SK-N-SH (cell line): ENCODE results near the gene CPNE4. TPM values are rescaled to one million over a fixed set of nuclear protein-coding genes. Genes with fewer than 3 reads are reported as not detected.

Experiments used
- CTCF ChIA-PET: fragments of 300-600, 350-600 bp; formaldehyde crosslinking; extraction: SDS; loops from one replicate; lab custom pipeline; 2021; lab: Yijun Ruan, JAX
- POLR2A ChIA-PET: fragments of 350-600 bp; sonication (Branson Sonifier 250); formaldehyde crosslinking; extraction: SDS; loops from one replicate; lab custom pipeline; 2020; ENCODE audit warnings: antibody characterized with exemption, inconsistent platforms; lab: Yijun Ruan, JAX
- DNase-seq: peaks from one replicate; pipeline ENCODE4 v3.0.0; 2012
- H2AFZ ChIP-seq: fragments of 200-600 bp; sonication (generic); 2 replicates; pipeline ENCODE4 v1.8.1; 2016; ENCODE audit warnings: antibody characterized with exemption, mild to moderate bottlenecking, low read depth
- H3F3A ChIP-seq: fragments of 200-600 bp; sonication (generic); replicated peaks from 2 replicates; pipeline ENCODE3; 2016; ENCODE audit warnings: antibody characterized with exemption, mild to moderate bottlenecking; ENCODE audit not compliant: insufficient read depth
- H3K27ac ChIP-seq, 2 experiments: fragments of 200-500 bp in 1 of 2; fragments of 200-600 bp in 1 of 2; sonication (Bioruptor generic) in 1 of 2; sonication (generic), shearing (Covaris generic) in 1 of 2; 2 replicates each; pipeline versions ENCODE4 v1.5.1 to v1.6.1; 2014 to 2016; ENCODE audit warnings: low read depth in 2 of 2, inconsistent platforms in 1 of 2, low read length in 1 of 2, mild to moderate bottlenecking in 1 of 2, mixed read lengths in 1 of 2
- H3K27me3 ChIP-seq: fragments of 200-600 bp; sonication (generic), shearing (Covaris generic); 2 replicates; pipeline ENCODE4 v1.6.1; 2016; ENCODE audit warnings: mixed run types; ENCODE audit not compliant: insufficient read depth
- H3K36me3 ChIP-seq, 2 experiments: fragments of 200-500 bp in 1 of 2; fragments of 200-600 bp in 1 of 2; sonication (Bioruptor generic) in 1 of 2; sonication (generic) in 1 of 2; replicated peaks in 1 of 2; 2 replicates each; pipeline versions ENCODE3 to v1.5.1; 2014 to 2016; ENCODE audit warnings: low read length in 1 of 2, mild to moderate bottlenecking in 1 of 2; ENCODE audit not compliant: insufficient read depth in 2 of 2, control insufficient read depth in 1 of 2
- H3K4me1 ChIP-seq, 2 experiments: fragments of 200-500 bp in 1 of 2; fragments of 200-600 bp in 1 of 2; sonication (Bioruptor generic) in 1 of 2; sonication (generic), shearing (Covaris generic) in 1 of 2; 2 replicates each; pipeline versions ENCODE4 v1.5.1 to v1.6.1; 2014 to 2016; ENCODE audit warnings: low read depth in 1 of 2, low read length in 1 of 2, mixed run types in 1 of 2; ENCODE audit not compliant: insufficient read depth in 2 of 2, control insufficient read depth in 1 of 2
- H3K4me2 ChIP-seq: fragments of 200-600 bp; sonication (generic), shearing (Covaris generic); 2 replicates; pipeline ENCODE4 v1.6.1; 2017; ENCODE audit warnings: mixed run types
- H3K4me3 ChIP-seq, 2 experiments: fragments of 200-500 bp in 1 of 2; fragments of 200-600 bp in 1 of 2; sonication (Bioruptor generic) in 1 of 2; sonication (generic), shearing (Covaris generic) in 1 of 2; 2 replicates each; pipeline versions ENCODE4 v1.5.1 to v1.8.1; 2014 to 2016; ENCODE audit warnings: low read depth in 2 of 2, inconsistent platforms in 1 of 2, low read length in 1 of 2, mild to moderate bottlenecking in 1 of 2, mixed read lengths in 1 of 2, moderate library complexity in 1 of 2
- H3K79me2 ChIP-seq: fragments of 200-600 bp; sonication (generic); 2 replicates; pipeline ENCODE4 v1.8.1; 2017; ENCODE audit warnings: mild to moderate bottlenecking; ENCODE audit not compliant: insufficient read depth
- H3K9ac ChIP-seq: fragments of 200-600 bp; sonication (generic); 2 replicates; pipeline ENCODE4 v1.6.1; 2017; ENCODE audit warnings: mixed run types
- H3K9me2 ChIP-seq: fragments of 200-600 bp; sonication (generic); 2 replicates; pipeline ENCODE4 v1.6.1; 2017; ENCODE audit warnings: mixed run types
- H3K9me3 ChIP-seq: fragments of 200-600 bp; sonication (generic); 2 replicates; pipeline ENCODE4 v1.6.1; 2017; ENCODE audit warnings: mixed run types, mild to moderate bottlenecking, moderate library complexity
- H4K20me1 ChIP-seq: fragments of 200-600 bp; sonication (generic); 2 replicates; pipeline ENCODE4 v1.6.1; 2017; ENCODE audit warnings: mild to moderate bottlenecking, mixed run types; ENCODE audit not compliant: insufficient read depth
- CHD2 ChIP-seq: fragments of 150-350 bp; IDR thresholded peaks from 2 replicates; pipeline ENCODE4 v1.6.1; 2018; ENCODE audit warnings: low read length; ENCODE audit not compliant: partially characterized antibody
- CTCF ChIP-seq: fragments of 200-600 bp; sonication (generic); IDR thresholded peaks from 2 replicates; pipeline ENCODE4 v1.6.1; 2017; ENCODE audit warnings: antibody characterized with exemption, mild to moderate bottlenecking, moderate library complexity
- EZH2phosphoT487 ChIP-seq: fragments of 200-600 bp; sonication (generic); IDR thresholded peaks from 2 replicates; pipeline ENCODE4 v1.6.1; 2017; ENCODE audit warnings: low read depth, mixed run types, mild to moderate bottlenecking, antibody characterized with exemption, moderate library complexity, borderline replicate concordance
- FOSL2 ChIP-seq: IDR thresholded peaks from 2 replicates; pipeline ENCODE4 v1.4.0; 2012; ENCODE audit warnings: low read depth, mild to moderate bottlenecking, moderate library complexity, borderline replicate concordance
- FOXJ3 ChIP-seq: sonication (generic); formaldehyde crosslinking; IDR thresholded peaks from 2 replicates; pipeline ENCODE4 v1.5.1; 2020; ENCODE audit warnings: mild to moderate bottlenecking, missing genetic modification reagents
- GABPA ChIP-seq: IDR thresholded peaks from 2 replicates; pipeline ENCODE4 v1.4.0; 2012; ENCODE audit warnings: low read depth, mild to moderate bottlenecking
- MEF2A ChIP-seq: IDR thresholded peaks from 2 replicates; pipeline ENCODE4 v1.4.0; 2012; ENCODE audit warnings: low read depth, borderline replicate concordance
- MXI1 ChIP-seq: IDR thresholded peaks from 2 replicates; pipeline ENCODE4 v1.6.1; 2012; ENCODE audit warnings: mild to moderate bottlenecking, low read depth, low read length, improper control_type of control experiment
- NFIC ChIP-seq: IDR thresholded peaks from 2 replicates; pipeline ENCODE4 v1.4.0; 2012; ENCODE audit warnings: borderline replicate concordance
- POLR2AphosphoS5 ChIP-seq: IDR thresholded peaks from 2 replicates; pipeline ENCODE4 v1.6.1; 2012; ENCODE audit warnings: low read depth, low read length
- RAD21 ChIP-seq: IDR thresholded peaks from 2 replicates; pipeline ENCODE4 v1.6.1; 2012; ENCODE audit warnings: mild to moderate bottlenecking, low read length
- SIN3A ChIP-seq: IDR thresholded peaks from 2 replicates; pipeline ENCODE4 v1.6.1; 2012; ENCODE audit warnings: low read depth, mild to moderate bottlenecking, low read length, moderate library complexity, borderline replicate concordance
- TAF1 ChIP-seq: IDR thresholded peaks from 2 replicates; pipeline ENCODE4 v1.6.1; 2012; ENCODE audit warnings: low read depth, mild to moderate bottlenecking, low read length, moderate library complexity, borderline replicate concordance
- USF2 ChIP-seq: fragments of 150-350 bp; IDR thresholded peaks from 2 replicates; pipeline ENCODE4 v1.6.1; 2017; ENCODE audit warnings: antibody characterized with exemption, low read length, low read depth, borderline replicate concordance
- YY1 ChIP-seq: IDR thresholded peaks from 2 replicates; pipeline ENCODE4 v1.4.0; 2012; ENCODE audit warnings: low read depth, mild to moderate bottlenecking
- WGBS: methylation state at CpG from one replicate; pipeline ENCODE4 v1.1.6; 2017; ENCODE audit warnings: low lambda C conversion rate; 5-methylcytosine and 5-hydroxymethylcytosine counted together
- polyA plus RNA-seq, 3 experiments: library from polyadenylated mRNA; depleted of rRNA; stranded (reverse); fragments of >200 nt; gene quantifications; 2 replicates each; pipeline ENCODE4 v1.2.3, GENCODE V29; 2012
- TF ChIP-seq, protein P1 (sequence below): IDR thresholded peaks from 2 replicates; pipeline ENCODE4 v1.4.0; 2012; ENCODE audit warnings: low read depth
- TF ChIP-seq, protein P2 (sequence below): IDR thresholded peaks from 2 replicates; pipeline ENCODE4 v1.4.0; 2012; ENCODE audit warnings: low read depth, borderline replicate concordance

CPNE4 gene
- polyA plus RNA-seq, 1 of the 3 experiments (the other 2 are of a cell fraction) = not detected

- TF ChIP-seq FOSL2 = no peak
- TF ChIP-seq CTCF = no peak
- no peak for TF ChIP-seq YY1
- TF ChIP-seq FOXJ3 (CRISPR knock-in tag) = no peak
- TF ChIP-seq NFIC = no peak
- no peak for TF ChIP-seq GABPA
- TF ChIP-seq CHD2 = no peak
- TF ChIP-seq USF2 = no peak
- no peak for TF ChIP-seq MEF2A
- TF ChIP-seq SIN3A = no peak
- no peak for TF ChIP-seq EZH2phosphoT487
- no peak for TF ChIP-seq TAF1
- TF ChIP-seq, protein P1, sequence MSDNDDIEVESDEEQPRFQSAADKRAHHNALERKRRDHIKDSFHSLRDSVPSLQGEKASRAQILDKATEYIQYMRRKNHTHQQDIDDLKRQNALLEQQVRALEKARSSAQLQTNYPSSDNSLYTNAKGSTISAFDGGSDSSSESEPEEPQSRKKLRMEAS = no peak
- TF ChIP-seq, protein P2, sequence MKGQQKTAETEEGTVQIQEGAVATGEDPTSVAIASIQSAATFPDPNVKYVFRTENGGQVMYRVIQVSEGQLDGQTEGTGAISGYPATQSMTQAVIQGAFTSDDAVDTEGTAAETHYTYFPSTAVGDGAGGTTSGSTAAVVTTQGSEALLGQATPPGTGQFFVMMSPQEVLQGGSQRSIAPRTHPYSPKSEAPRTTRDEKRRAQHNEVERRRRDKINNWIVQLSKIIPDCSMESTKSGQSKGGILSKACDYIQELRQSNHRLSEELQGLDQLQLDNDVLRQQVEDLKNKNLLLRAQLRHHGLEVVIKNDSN = no peak
- TF ChIP-seq MXI1 = no peak
- TF ChIP-seq RAD21 = no peak
- TF ChIP-seq POLR2AphosphoS5 = no peak
- H3K4me3 ChIP-seq = no peak overlapping the region
- no peaks in the 10 kb centered on the region for H3K79me2 ChIP-seq
- DNase-seq = no peak
- no peaks in the 10 kb centered on the region for H3K27me3 ChIP-seq
- POLR2A ChIA-PET = no interaction called here
- WGBS = 44% methylated on average over 3 of the region's 3 CpGs
- no peak overlapping the region for H3K27ac ChIP-seq
- no peaks in the 10 kb centered on the region for H3K9me2 ChIP-seq
- CTCF ChIA-PET = interaction anchor here (1.1 kb wide), 1 partner anchor 18 kb away, joined by 3 read pairs; no protein-coding TSS in a partner anchor
- no peak overlapping the region for H3K4me2 ChIP-seq
- H3K9me3 ChIP-seq = no peaks in the 10 kb centered on the region
- no peak overlapping the region for H3K9ac ChIP-seq
- no peak overlapping the region for H2AFZ ChIP-seq
- no peaks in the 10 kb centered on the region for H3K36me3 ChIP-seq
- H4K20me1 ChIP-seq = no peaks in the 10 kb centered on the region
- no peaks in the 10 kb centered on the region; a peak in 1 of 4 replicates for H3K4me1 ChIP-seq
- no peaks in the 10 kb centered on the region for H3F3A ChIP-seq
Observed at GRCh38 chr3:131917006-131917405, 117.8 kb downstream of the CPNE4 start.
